Measurements from ENCODE around the gene PKIG. TPM values are rescaled to one million over a fixed set of nuclear protein-coding genes. Genes with fewer than 3 reads are reported as not detected.

PKIG gene
- total RNA-seq, 4 donors from 2014 or later = 21.5 to 42.6 (median 28.2) TPM

- intact Hi-C loops (cut with DNase I; ENCODE audit: low total_unique reads) = no loop called here
- no peak for DNase-seq (ENCODE audit: low spot score in 2 of 2)
- TF ChIP-seq POLR2A (IDR thresholded peaks at IDR 0.05) = no peak
- TF ChIP-seq CTCF (IDR thresholded peaks at IDR 0.05) = no peak
- 93 to 94% methylated on average over 18 to 19 of the region's 19 CpGs for WGBS, 2 donors
- no peak overlapping the region for H3K4me3 ChIP-seq (ENCODE audit: low read depth, poor library complexity, severe bottlenecking)
Measured at GRCh38 chr20:44622501-44623270, 40.3 kb downstream of the PKIG start.

GRCh38 chr20:44624152-44624551, 41.8 kb downstream of the PKIG start:
- TF ChIP-seq CTCF (IDR thresholded peaks at IDR 0.05) (no peak), POLR2A (IDR thresholded peaks at IDR 0.05) (no peak)
- DNase-seq (ENCODE audit: low spot score in 2 of 2) = no peak
- 95 to 100% methylated on average over 4 of the region's 4 CpGs for WGBS, 2 donors
- intact Hi-C loops (cut with DNase I; ENCODE audit: low total_unique reads) = no loop called here
- no peak overlapping the region for H3K4me3 ChIP-seq (ENCODE audit: low read depth, poor library complexity, severe bottlenecking)

GRCh38 chr20:44624743-44625271, 42.4 kb downstream of the PKIG start:
- H3K4me3 ChIP-seq (ENCODE audit: low read depth, poor library complexity, severe bottlenecking) = no peak overlapping the region
- 87 to 96% methylated on average over 6 of the region's 6 CpGs for WGBS, 2 donors
- TF ChIP-seq POLR2A (IDR thresholded peaks at IDR 0.05) = no peak
- no peak for TF ChIP-seq CTCF (IDR thresholded peaks at IDR 0.05)
- no peak for DNase-seq (ENCODE audit: low spot score in 2 of 2)
- intact Hi-C loops (cut with DNase I; ENCODE audit: low total_unique reads) = no loop called here

- intact Hi-C loops (cut with DNase I; ENCODE audit: low total_unique reads) = no loop called here
- DNase-seq (ENCODE audit: low spot score in 2 of 2) = no peak
- no peak for TF ChIP-seq POLR2A (IDR thresholded peaks at IDR 0.05)
- TF ChIP-seq CTCF (IDR thresholded peaks at IDR 0.05) = no peak
- 94 to 98% methylated on average over 8 of the region's 8 CpGs for WGBS, 2 donors
- no peak overlapping the region for H3K4me3 ChIP-seq (ENCODE audit: low read depth, poor library complexity, severe bottlenecking)
Measured at GRCh38 chr20:44625361-44625760, 43.0 kb downstream of the PKIG start.

DNA sequence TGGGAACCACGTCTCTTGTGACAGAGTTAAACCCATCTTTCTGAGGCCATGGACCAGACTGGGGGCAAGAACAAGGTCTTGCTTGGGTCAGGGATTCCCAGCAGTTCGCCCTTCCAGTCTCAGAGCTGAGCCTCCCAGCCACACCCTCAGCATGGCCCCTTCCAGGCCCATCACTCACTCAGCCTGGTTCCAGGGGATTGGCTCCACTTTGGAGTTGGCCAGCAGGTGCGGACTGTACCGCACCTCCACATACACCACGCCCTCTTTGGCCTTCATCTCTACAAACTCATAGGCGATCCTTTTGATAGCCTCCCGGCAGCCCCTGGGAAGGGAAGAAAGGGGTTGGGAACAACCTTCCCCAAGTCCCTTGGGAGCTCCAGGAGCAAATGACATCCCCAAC, 43.9 kb downstream of the PKIG start:
- no peak for TF ChIP-seq POLR2A (IDR thresholded peaks at IDR 0.05)
- TF ChIP-seq CTCF (IDR thresholded peaks at IDR 0.05) = no peak
- WGBS, 2 donors = 87 to 90% methylated on average over 7 of the region's 7 CpGs
- intact Hi-C loops (cut with DNase I; ENCODE audit: low total_unique reads) = no loop called here
- no peak overlapping the region for H3K4me3 ChIP-seq (ENCODE audit: low read depth, poor library complexity, severe bottlenecking)
- DNase-seq (ENCODE audit: low spot score in 2 of 2) = no peak
